Endothelial cell of umbilical vein (primary cell): ENCODE data around the gene MORN3.

Experiments
- EZH2 ChIP-seq: IDR thresholded peaks from 2 replicates; pipeline ENCODE4 v1.6.1; 2012; ENCODE audit warnings: borderline replicate concordance, low read depth, mild to moderate bottlenecking, moderate library complexity, low read length, inconsistent platforms; ENCODE audit not compliant: severe bottlenecking
- FOS ChIP-seq: IDR thresholded peaks from 2 replicates; pipeline ENCODE4 v1.6.1; 2011; ENCODE audit warnings: mild to moderate bottlenecking, low read length, moderate library complexity, borderline replicate concordance; ENCODE audit not compliant: insufficient read depth
- GATA2 ChIP-seq: IDR thresholded peaks from 2 replicates; pipeline ENCODE4 v1.7.0; 2011; ENCODE audit warnings: low read depth, mild to moderate bottlenecking, moderate library complexity, mixed read lengths, low read length; ENCODE audit not compliant: insufficient read length, insufficient read depth
- MYC ChIP-seq: IDR thresholded peaks from one replicate; pipeline ENCODE4 v1.6.1; 2011; ENCODE audit warnings: mild to moderate bottlenecking, low read depth, low read length
- POLR2A ChIP-seq: IDR thresholded peaks from 2 replicates; pipeline ENCODE4 v1.6.1; 2012; ENCODE audit warnings: low read depth, mild to moderate bottlenecking, control low read depth, low read length
- POLR2AphosphoS5 ChIP-seq: IDR thresholded peaks from 2 replicates; pipeline ENCODE4 v1.6.1; 2012; ENCODE audit warnings: low read depth, mild to moderate bottlenecking, control low read depth, low read length, moderate library complexity; ENCODE audit not compliant: insufficient read depth
- TF ChIP-seq, protein P1 (sequence below), 2 donors: IDR thresholded peaks; 1 replicate in 1 of 2; 2 replicates in 1 of 2; pipeline ENCODE4 v1.5.1; 2011; ENCODE audit warnings: low read length in 2 of 2, mild to moderate bottlenecking in 2 of 2, moderate library complexity in 2 of 2, control low read depth in 1 of 2, inconsistent platforms in 1 of 2, low read depth in 1 of 2; ENCODE audit not compliant: insufficient read depth in 1 of 2; ENCODE audit errors: extremely low read depth in 1 of 2
- TF ChIP-seq, protein P2 (sequence below): IDR thresholded peaks from 2 replicates; pipeline ENCODE4 v1.6.1; 2011; ENCODE audit not compliant: insufficient read depth, insufficient read length

DNA sequence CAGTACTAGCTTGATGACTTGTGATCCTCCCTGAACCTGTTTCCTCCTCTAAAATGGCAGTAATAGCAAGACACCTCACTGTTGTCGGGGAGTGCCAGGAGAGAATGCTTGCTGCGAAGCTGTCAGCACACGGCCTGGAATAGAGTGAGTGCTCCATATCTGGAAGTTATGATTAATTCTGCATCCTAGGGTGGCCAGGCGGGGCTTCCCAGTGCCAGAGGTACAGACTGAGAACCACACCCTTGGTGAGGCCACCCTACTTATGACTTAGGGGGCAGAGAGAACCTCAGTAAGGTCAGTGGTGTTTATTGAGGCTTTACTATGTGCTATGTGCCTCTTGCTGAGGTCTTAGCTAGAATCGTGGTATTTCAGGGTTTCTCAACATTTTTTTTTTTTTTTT, 20.1 kb downstream of the MORN3 start:
- no peak for TF ChIP-seq GATA2
- TF ChIP-seq, protein P1, sequence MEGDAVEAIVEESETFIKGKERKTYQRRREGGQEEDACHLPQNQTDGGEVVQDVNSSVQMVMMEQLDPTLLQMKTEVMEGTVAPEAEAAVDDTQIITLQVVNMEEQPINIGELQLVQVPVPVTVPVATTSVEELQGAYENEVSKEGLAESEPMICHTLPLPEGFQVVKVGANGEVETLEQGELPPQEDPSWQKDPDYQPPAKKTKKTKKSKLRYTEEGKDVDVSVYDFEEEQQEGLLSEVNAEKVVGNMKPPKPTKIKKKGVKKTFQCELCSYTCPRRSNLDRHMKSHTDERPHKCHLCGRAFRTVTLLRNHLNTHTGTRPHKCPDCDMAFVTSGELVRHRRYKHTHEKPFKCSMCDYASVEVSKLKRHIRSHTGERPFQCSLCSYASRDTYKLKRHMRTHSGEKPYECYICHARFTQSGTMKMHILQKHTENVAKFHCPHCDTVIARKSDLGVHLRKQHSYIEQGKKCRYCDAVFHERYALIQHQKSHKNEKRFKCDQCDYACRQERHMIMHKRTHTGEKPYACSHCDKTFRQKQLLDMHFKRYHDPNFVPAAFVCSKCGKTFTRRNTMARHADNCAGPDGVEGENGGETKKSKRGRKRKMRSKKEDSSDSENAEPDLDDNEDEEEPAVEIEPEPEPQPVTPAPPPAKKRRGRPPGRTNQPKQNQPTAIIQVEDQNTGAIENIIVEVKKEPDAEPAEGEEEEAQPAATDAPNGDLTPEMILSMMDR (IDR thresholded peaks at IDR 0.05; ENCODE audit: extremely low read depth in 1 of 2, insufficient read depth in 1 of 2, low read depth in 1 of 2, low read length in 2 of 2), result no peak
- TF ChIP-seq EZH2, result no peak
- TF ChIP-seq POLR2AphosphoS5, result no peak
- TF ChIP-seq, protein P2, sequence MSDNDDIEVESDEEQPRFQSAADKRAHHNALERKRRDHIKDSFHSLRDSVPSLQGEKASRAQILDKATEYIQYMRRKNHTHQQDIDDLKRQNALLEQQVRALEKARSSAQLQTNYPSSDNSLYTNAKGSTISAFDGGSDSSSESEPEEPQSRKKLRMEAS, result no peak
- TF ChIP-seq POLR2A, result no peak
- no peak for TF ChIP-seq MYC
- no peak for TF ChIP-seq FOS
